Sigmoid colon (tissue), 7 donors: ENCODE measurements around the gene AGPAT1. TPM values are rescaled to one million over a fixed set of nuclear protein-coding genes. Genes with fewer than 3 reads are reported as not detected.
A peak's percentile ranks its signal among the peaks of the same experiment; 100 is the strongest.
"Not testable (repeated sequence)": the region's sequence is repeated elsewhere in the genome, so short reads cannot be mapped to it uniquely, and the experiment has no call there.

Experiments
- DNase-seq: peaks from one replicate; pipeline ENCODE4 v3.0.0-alpha.2; 2019
- H3K27ac ChIP-seq, 4 donors: fragments of 200-600 bp; sonication (generic); one replicate each; pipeline ENCODE4 v1.5.1; 2016 to 2019; ENCODE audit warnings: mild to moderate bottlenecking in 1 of 4
- H3K27me3 ChIP-seq, 3 donors: fragments of 200-600 bp; sonication (generic); one replicate each; pipeline ENCODE4 v1.5.1; 2019; ENCODE audit warnings: mild to moderate bottlenecking in 1 of 3
- H3K36me3 ChIP-seq, 4 donors: fragments of 200-600 bp; sonication (generic); one replicate each; pipeline ENCODE4 v1.5.1; 2016 to 2019
- H3K4me1 ChIP-seq, 4 donors: fragments of 200-600 bp; sonication (generic); one replicate each; pipeline ENCODE4 v1.5.1; 2017 to 2019
- H3K4me3 ChIP-seq, 4 donors: fragments of 200-600 bp; sonication (generic); one replicate each; pipeline ENCODE4 v1.5.1; 2017 to 2019; ENCODE audit warnings: mild to moderate bottlenecking in 2 of 4, moderate library complexity in 1 of 4
- H3K9me3 ChIP-seq, 4 donors: fragments of 200-600 bp in 3 of 4; sonication (generic) in 3 of 4; one replicate each; pipeline versions ENCODE4 v1.5.1 to v1.6.1; 2013 to 2019
- CTCF ChIP-seq, 4 experiments: fragments of 450-650 bp in 3 of 4; fragments of 200-600 bp in 1 of 4; IDR thresholded peaks; one replicate each; pipeline ENCODE4 v1.5.1; 2016 to 2019; ENCODE audit warnings: antibody characterized with exemption in 4 of 4, mild to moderate bottlenecking in 3 of 4, moderate library complexity in 2 of 4
- EP300 ChIP-seq, 4 donors: sonication (generic); formaldehyde crosslinking; IDR thresholded peaks; one replicate each; pipeline ENCODE4 v1.6.1; 2017; ENCODE audit warnings: antibody characterized with exemption in 4 of 4
- POLR2A ChIP-seq, 2 donors: fragments of 450-650 bp; IDR thresholded peaks; one replicate each; pipeline ENCODE4 v1.6.1; 2016; ENCODE audit warnings: antibody characterized with exemption in 2 of 2, mild to moderate bottlenecking in 2 of 2, moderate library complexity in 2 of 2
- POLR2AphosphoS5 ChIP-seq, 4 donors: sonication (generic); formaldehyde crosslinking; IDR thresholded peaks; one replicate each; pipeline ENCODE4 v1.6.1; 2017; ENCODE audit warnings: antibody characterized with exemption in 4 of 4
- WGBS, 2 donors: extraction: QIAGEN DNeasy Blood & Tissue Kit; methylation state at CpG; one replicate each; pipeline ENCODE4 v1.1.7; 2013; 5-methylcytosine and 5-hydroxymethylcytosine counted together
- intact Hi-C: fragments of 100-400 bp; cut with DNase I; formaldehyde crosslinking; loops from one replicate; pipeline ENCODE4 v1.15.1; 2023
- polyA plus RNA-seq, 3 donors: library from polyadenylated mRNA; stranded (reverse); fragments of 200-250 nt; gene quantifications; one replicate each; pipeline ENCODE4 v1.2.3, GENCODE V29; 2013
- total RNA-seq, 4 donors: library from RNA; depleted of rRNA; stranded (reverse); fragments of >200 nt; gene quantifications; one replicate each; pipeline ENCODE4 v1.1.0, GENCODE V29; 2016
- donor health status: healthy with polysubstance abuse.
- donor health status: Bipolar disorder and iron deficiency.
- donor health status: healthy.

Gene AGPAT1
- total and polyA plus RNA-seq, 7 donors: 32.4 to 54.2 (median 37.9) TPM

DNA sequence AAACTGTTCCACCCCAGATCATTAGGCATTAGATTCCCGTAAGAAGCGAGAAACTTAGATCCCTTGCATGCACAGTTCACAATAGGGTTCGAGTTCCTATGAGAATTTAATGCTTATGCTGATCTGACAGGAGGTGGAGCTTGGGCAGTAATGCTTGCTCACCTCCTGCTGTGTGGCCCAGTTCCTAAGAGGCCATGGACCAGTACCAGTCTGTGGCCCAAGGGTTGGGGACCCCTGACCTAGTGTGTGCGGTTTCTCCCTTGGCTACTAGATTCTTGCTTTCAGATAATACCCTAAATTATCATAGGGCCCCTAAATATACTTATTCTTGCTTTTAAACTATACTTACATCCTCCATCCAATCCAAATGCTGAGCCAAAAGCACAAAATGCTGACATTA, 18.5 kb upstream of the AGPAT1 start:
- Histone ChIP-seq H3K4me1 (peaks cover 0 to 38% (median 35%) of the 10 kb centered on the region in 4 donors), H3K27ac (peak overlapping the region; percentile 93 to 100 (median 100)), H3K27me3 (no peaks in the 10 kb centered on the region), H3K9me3 (no peaks in the 10 kb centered on the region), H3K36me3 (no peaks in the 10 kb centered on the region), H3K4me3 (no peak overlapping the region)
- intact Hi-C loops: loop anchor here (10.0 kb wide), 3 partner anchors 220 to 1220 kb away; partner anchors contain the start of genes CUTA, DXO, HSD17B8 and PHF1
- 97 to 98% methylated on average over 4 of the region's 4 CpGs for WGBS, 2 donors
- TF ChIP-seq POLR2A (IDR thresholded peaks at IDR 0.05) (no peak), EP300 (IDR thresholded peaks at IDR 0.05) (no peak), CTCF (IDR thresholded peaks at IDR 0.05) (no peak), POLR2AphosphoS5 (IDR thresholded peaks at IDR 0.05) (no peak)
- DNase-seq: no peak

GRCh38 chr6:32193096-32193495, 17.2 kb upstream of the AGPAT1 start:
- H3K36me3 ChIP-seq, DNase-seq, H3K27me3 ChIP-seq, H3K9me3 ChIP-seq: not testable (repeated sequence)
- H3K27ac ChIP-seq: peak overlapping the region; percentile 93 to 100 (median 96)
- 69 to 85% methylated on average over 13 of the region's 13 CpGs for WGBS, 2 donors
- peaks cover 0 to 48% (median 46%) of the 10 kb centered on the region in 4 donors for H3K4me1 ChIP-seq
- H3K4me3 ChIP-seq: peak overlapping the region in 1 of 4 donors; percentile 92
- intact Hi-C loops: loop anchor here (10.0 kb wide), 3 partner anchors 218 to 1222 kb away; partner anchors contain the start of genes CUTA, DXO, HSD17B8 and PHF1

GRCh38 chr6:32192608-32193039, 16.7 kb upstream of the AGPAT1 start, which contains the start of gene GPSM3:
TSS of gene GPSM3 (minus strand) at chr6:32192643. CDS start at chr6:32192513, 130 bp downstream.
- Histone ChIP-seq H3K4me3 (peak within 1 kb of the TSS in 3 of 4 donors; percentile 22 to 98 (median 92)), H3K4me1 (peaks cover 0 to 53% (median 51%) of the 10 kb centered on the region in 4 donors), H3K27ac (peak within 1 kb of the TSS; percentile 93 to 100 (median 96)), H3K27me3 (no peaks in the 10 kb centered on the region), H3K36me3 (peaks cover 0 to 5% (median 2%) of the 10 kb centered on the region in 4 donors), H3K9me3 (no peaks in the 10 kb centered on the region)
- WGBS, 2 donors: 7 to 21% methylated on average over 5 of the region's 5 CpGs
- DNase-seq: peak; percentile 79
- intact Hi-C loops: loop anchor here (10.0 kb wide), 3 partner anchors 218 to 1222 kb away; partner anchors contain the start of genes CUTA, DXO, HSD17B8 and PHF1
- peak in 1 of 4 donors; percentile 6 for TF ChIP-seq POLR2AphosphoS5 (IDR thresholded peaks at IDR 0.05)
- TF ChIP-seq POLR2A (IDR thresholded peaks at IDR 0.05): peak in 1 of 2 donors; percentile 29
- TF ChIP-seq EP300 (IDR thresholded peaks at IDR 0.05): no peak

- H3K4me3 ChIP-seq: peak overlapping the region in 3 of 4 donors; percentile 22 to 98 (median 92)
- no peaks in the 10 kb centered on the region for H3K27me3 ChIP-seq
Observed at GRCh38 chr6:32191696-32192607, 16.1 kb upstream of the AGPAT1 start.

More at GRCh38 chr6:32191696-32192607, 16.1 kb upstream of the AGPAT1 start:
- no peak for DNase-seq
- intact Hi-C loops: loop anchor here (10.0 kb wide), 3 partner anchors 217 to 1223 kb away; partner anchors contain the start of genes CUTA, DXO, HSD17B8 and PHF1
- TF ChIP-seq POLR2AphosphoS5 (IDR thresholded peaks at IDR 0.05): no peak
- no peak for TF ChIP-seq POLR2A (IDR thresholded peaks at IDR 0.05)
- TF ChIP-seq EP300 (IDR thresholded peaks at IDR 0.05): no peak
- no peak for TF ChIP-seq CTCF (IDR thresholded peaks at IDR 0.05)
- H3K27ac ChIP-seq: peak overlapping the region; percentile 93 to 100 (median 96)
- 52 to 72% methylated on average over 15 of the region's 15 CpGs for WGBS, 2 donors
- no peaks in the 10 kb centered on the region for H3K9me3 ChIP-seq
- peaks cover 0 to 12% (median 6%) of the 10 kb centered on the region in 4 donors for H3K36me3 ChIP-seq
- H3K4me1 ChIP-seq: peaks cover 0 to 55% (median 52%) of the 10 kb centered on the region in 4 donors
